Activated T-helper 2 cell treated with anti-CD3 and anti-CD28 coated beads, Interferon-gamma antibody, Interleukin-2, Interleukin-4, amounts not matched to agents 10 μg/mL and 5 μg/mL and 100 μg/mL, durations not matched to agents 14 hours and 24 hours and 36 hours (primary cell): ENCODE data around the gene YWHAH. TPM values are rescaled to one million over a fixed set of nuclear protein-coding genes. Genes with fewer than 3 reads are reported as not detected.
A peak's percentile ranks its signal among the peaks of the same experiment; 100 is the strongest.

Experiments
- DNase-seq: peaks from one replicate; pipeline ENCODE4 v3.0.0; 2021; ENCODE audit warnings: low spot score
- H3K27ac Mint-ChIP-seq: one replicate; pipeline ENCODE4 v1.8.0; 2021; ENCODE audit warnings: mixed read lengths
- H3K27me3 Mint-ChIP-seq: one replicate; pipeline ENCODE4 v1.8.0; 2021; ENCODE audit warnings: low read depth, mixed read lengths
- H3K36me3 Mint-ChIP-seq: one replicate; pipeline ENCODE4 v1.8.0; 2021; ENCODE audit warnings: low read depth, mixed read lengths
- H3K4me1 Mint-ChIP-seq: one replicate; pipeline ENCODE4 v1.8.0; 2021; ENCODE audit warnings: low read depth, mixed read lengths
- H3K4me3 Mint-ChIP-seq: one replicate; pipeline ENCODE4 v1.8.0; 2021; ENCODE audit warnings: low read depth, mild to moderate bottlenecking, moderate library complexity, mixed read lengths
- H3K9me3 Mint-ChIP-seq: one replicate; pipeline ENCODE4 v1.8.0; 2021; ENCODE audit warnings: mixed read lengths
- intact Hi-C: fragments of 100-400 bp; cut with micrococcal nuclease; formaldehyde crosslinking; loops from one replicate; pipeline ENCODE4 v1.15.1; 2023
- total RNA-seq: library from RNA; stranded (reverse); gene quantifications from 2 replicates; pipeline ENCODE4 v1.2.3, GENCODE V29; 2022

The YWHAH gene
- total RNA-seq, 1 donor from 2014 or later: 150 TPM

GRCh38 chr22:31958625-31959239 lies 14.4 kb downstream of the YWHAH start:
- peaks cover 3% of the 10 kb centered on the region for H3K27me3 Mint-ChIP-seq
- H3K36me3 Mint-ChIP-seq: peaks cover 42% of the 10 kb centered on the region
- H3K4me1 Mint-ChIP-seq: peaks cover 27% of the 10 kb centered on the region
- H3K9me3 Mint-ChIP-seq: no peaks in the 10 kb centered on the region
- no peak for DNase-seq
- intact Hi-C loops: no loop called here
- no peak overlapping the region for H3K27ac Mint-ChIP-seq
- no peak overlapping the region for H3K4me3 Mint-ChIP-seq

GRCh38 chr22:31960767-31961166 lies 16.4 kb downstream of the YWHAH start:
- H3K36me3 Mint-ChIP-seq: peaks cover 28% of the 10 kb centered on the region
- intact Hi-C loops: no loop called here
- no peaks in the 10 kb centered on the region for H3K9me3 Mint-ChIP-seq
- H3K4me3 Mint-ChIP-seq: no peak overlapping the region
- DNase-seq: no peak
- peaks cover 9% of the 10 kb centered on the region for H3K4me1 Mint-ChIP-seq
- H3K27ac Mint-ChIP-seq: no peak overlapping the region
- H3K27me3 Mint-ChIP-seq: peaks cover 3% of the 10 kb centered on the region

- DNase-seq: no peak
- Mint-ChIP-seq H3K9me3 (no peaks in the 10 kb centered on the region), H3K4me1 (peaks cover 2% of the 10 kb centered on the region), H3K4me3 (no peak overlapping the region), H3K27ac (no peak overlapping the region), H3K27me3 (peaks cover 3% of the 10 kb centered on the region), H3K36me3 (peaks cover 10% of the 10 kb centered on the region)
- intact Hi-C loops: no loop called here
Observed at GRCh38 chr22:31962387-31963125, 18.2 kb downstream of the YWHAH start.

- Mint-ChIP-seq H3K27me3 (peaks cover under 1% of the 10 kb centered on the region), H3K4me3 (no peak overlapping the region), H3K4me1 (peaks cover 10% of the 10 kb centered on the region), H3K36me3 (no peaks in the 10 kb centered on the region), H3K27ac (no peak overlapping the region), H3K9me3 (no peaks in the 10 kb centered on the region)
- intact Hi-C loops: no loop called here
- no peak for DNase-seq
Observed at GRCh38 chr22:31968022-31968421, 23.7 kb downstream of the YWHAH start.

- intact Hi-C loops: loop anchor here (1.0 kb wide), 2 partner anchors 26 to 305 kb away; partner anchors contain the start of gene YWHAH
- Mint-ChIP-seq H3K4me1 (peaks cover 12% of the 10 kb centered on the region), H3K36me3 (no peaks in the 10 kb centered on the region), H3K9me3 (no peaks in the 10 kb centered on the region), H3K27ac (no peak overlapping the region), H3K27me3 (no peaks in the 10 kb centered on the region), H3K4me3 (peak overlapping the region; percentile 67)
- peak; percentile 27 for DNase-seq
Observed at GRCh38 chr22:31969789-31970489, 25.6 kb downstream of the YWHAH start.

GRCh38 chr22:31970490-31971444 lies 26.4 kb downstream of the YWHAH start:
- no peaks in the 10 kb centered on the region for H3K36me3 Mint-ChIP-seq
- no peaks in the 10 kb centered on the region for H3K9me3 Mint-ChIP-seq
- intact Hi-C loops: loop anchor here (1.0 kb wide), 2 partner anchors 26 to 305 kb away; partner anchors contain the start of gene YWHAH
- H3K4me1 Mint-ChIP-seq: peaks cover 12% of the 10 kb centered on the region
- peaks cover 2% of the 10 kb centered on the region for H3K27me3 Mint-ChIP-seq
- H3K27ac Mint-ChIP-seq: no peak overlapping the region
- DNase-seq: peak; percentile 85
- peak overlapping the region; percentile 67 for H3K4me3 Mint-ChIP-seq

GRCh38 chr22:31972180-31972579 lies 27.8 kb downstream of the YWHAH start:
- intact Hi-C loops: no loop called here

GRCh38 chr22:31973739-31974138 lies 29.4 kb downstream of the YWHAH start:
- Mint-ChIP-seq H3K27me3 (peaks cover 9% of the 10 kb centered on the region), H3K9me3 (no peaks in the 10 kb centered on the region), H3K27ac (no peak overlapping the region), H3K36me3 (no peaks in the 10 kb centered on the region), H3K4me1 (peaks cover 18% of the 10 kb centered on the region), H3K4me3 (no peak overlapping the region)
- intact Hi-C loops: no loop called here
- DNase-seq: no peak

More at GRCh38 chr22:31972180-31972579, 27.8 kb downstream of the YWHAH start:
- Mint-ChIP-seq H3K4me1 (peaks cover 14% of the 10 kb centered on the region), H3K27ac (no peak overlapping the region), H3K36me3 (no peaks in the 10 kb centered on the region), H3K9me3 (no peaks in the 10 kb centered on the region), H3K27me3 (peaks cover 2% of the 10 kb centered on the region), H3K4me3 (no peak overlapping the region)
- no peak for DNase-seq

GRCh38 chr22:31977141-31977841 lies 33.0 kb downstream of the YWHAH start:
- Mint-ChIP-seq H3K27ac (no peak overlapping the region), H3K9me3 (no peaks in the 10 kb centered on the region), H3K4me1 (peaks cover 7% of the 10 kb centered on the region), H3K27me3 (peaks cover 9% of the 10 kb centered on the region), H3K4me3 (no peak overlapping the region), H3K36me3 (no peaks in the 10 kb centered on the region)
- intact Hi-C loops: loop anchor here (1.0 to 5.0 kb wide), 4 partner anchors 104 to 496 kb away; partner anchors contain the start of gene RFPL2
- peak; percentile 62 for DNase-seq

GRCh38 chr22:31977939-31978338 lies 33.6 kb downstream of the YWHAH start:
- Mint-ChIP-seq H3K4me3 (no peak overlapping the region), H3K27ac (no peak overlapping the region), H3K9me3 (no peaks in the 10 kb centered on the region), H3K36me3 (no peaks in the 10 kb centered on the region), H3K27me3 (peaks cover 9% of the 10 kb centered on the region), H3K4me1 (peaks cover 7% of the 10 kb centered on the region)
- intact Hi-C loops: loop anchor here (1.0 to 5.0 kb wide), 4 partner anchors 103 to 495 kb away; partner anchors contain the start of gene RFPL2
- no peak for DNase-seq

GRCh38 chr22:31980628-31981027 lies 36.3 kb downstream of the YWHAH start:
- peaks cover 6% of the 10 kb centered on the region for H3K4me1 Mint-ChIP-seq
- no peak for DNase-seq
- no peaks in the 10 kb centered on the region for H3K9me3 Mint-ChIP-seq
- H3K36me3 Mint-ChIP-seq: no peaks in the 10 kb centered on the region
- peaks cover 7% of the 10 kb centered on the region for H3K27me3 Mint-ChIP-seq
- H3K4me3 Mint-ChIP-seq: no peak overlapping the region
- intact Hi-C loops: no loop called here
- H3K27ac Mint-ChIP-seq: no peak overlapping the region
